ENCODE data around the gene PARD3.

Gene PARD3

DNA sequence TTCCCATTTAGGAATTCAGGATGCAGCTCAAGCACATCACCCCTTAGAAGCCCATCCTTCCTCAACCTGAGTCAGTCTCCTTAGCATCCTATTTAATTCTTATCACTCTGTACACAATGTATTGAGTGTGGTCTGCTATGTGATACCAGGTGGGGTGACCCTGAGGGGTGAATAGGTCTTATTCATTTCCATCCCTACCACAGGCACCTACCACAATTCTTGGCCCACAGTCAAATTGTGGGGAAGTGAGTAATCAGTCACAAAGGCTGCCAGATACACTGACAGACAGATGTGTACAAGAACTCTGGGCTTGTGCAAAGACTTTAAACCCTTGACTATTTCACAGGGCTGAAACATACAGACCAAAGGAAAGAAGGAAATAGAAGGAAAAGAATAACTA, 560.5 kb downstream of the PARD3 start:
- peak in 2 of 3 donors; percentile 4 to 5 for DNase-seq (ENCODE audit: low read depth in 3 of 3)

DNA sequence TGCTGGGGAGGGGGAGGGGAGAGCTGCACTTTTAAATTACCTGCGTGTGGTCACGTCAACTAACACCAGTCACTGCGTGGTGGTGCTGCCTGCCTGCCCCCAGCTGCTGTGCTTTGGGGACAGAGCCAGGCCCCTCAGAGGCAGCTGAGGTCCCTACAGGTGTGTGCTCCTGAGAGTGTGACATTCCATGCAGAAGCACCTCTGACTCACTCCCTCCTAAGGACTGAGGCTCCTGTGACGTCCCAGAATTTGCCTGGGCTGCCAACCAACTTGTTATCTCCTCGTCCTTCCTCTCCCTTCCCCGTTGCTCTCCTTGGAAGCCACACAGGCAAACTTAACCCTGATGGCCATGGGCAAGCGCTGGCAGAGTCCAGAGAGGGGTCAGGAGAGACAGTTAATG, 563.0 kb downstream of the PARD3 start:
- no peak for DNase-seq (ENCODE audit: low read depth in 3 of 3)

DNA sequence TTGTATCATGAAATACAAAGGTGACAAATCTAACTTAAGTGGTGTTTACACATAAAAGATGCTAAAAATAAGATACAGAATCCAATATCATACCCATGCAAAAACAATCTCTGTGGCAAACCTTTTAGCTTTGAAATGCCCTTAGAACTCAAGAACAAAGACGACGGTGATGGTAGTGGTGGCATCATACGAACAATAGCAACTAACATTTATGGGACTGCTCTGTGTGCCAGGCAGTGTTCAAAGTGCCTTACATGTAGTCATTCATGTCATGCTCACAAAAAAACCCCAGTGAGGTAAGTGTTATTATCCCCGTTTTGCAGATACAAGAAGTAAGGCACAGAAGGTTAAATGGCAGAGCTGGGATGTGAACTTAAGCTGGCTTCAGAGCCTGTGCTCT, 563.9 kb downstream of the PARD3 start:
- no peak for DNase-seq (ENCODE audit: low read depth in 3 of 3)

DNA sequence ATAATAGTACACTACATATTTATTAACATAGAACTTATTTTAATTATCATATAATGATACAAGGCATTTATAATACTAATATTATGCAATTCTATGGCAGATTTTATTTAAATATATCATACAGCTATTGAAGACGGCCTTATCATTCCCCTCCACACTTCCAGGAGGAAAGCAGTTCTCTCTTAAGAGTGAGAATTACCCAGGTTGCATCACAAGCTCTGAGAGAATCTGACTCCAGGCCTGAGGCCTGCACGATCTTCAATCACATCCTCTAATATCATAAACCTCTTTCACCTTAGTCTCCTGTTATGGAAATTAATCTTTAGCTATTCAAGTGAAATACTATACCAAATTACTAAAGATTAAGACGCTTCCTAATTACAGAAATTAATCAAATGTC, 564.4 kb downstream of the PARD3 start:
- DNase-seq (ENCODE audit: low read depth in 3 of 3): no peak

DNA sequence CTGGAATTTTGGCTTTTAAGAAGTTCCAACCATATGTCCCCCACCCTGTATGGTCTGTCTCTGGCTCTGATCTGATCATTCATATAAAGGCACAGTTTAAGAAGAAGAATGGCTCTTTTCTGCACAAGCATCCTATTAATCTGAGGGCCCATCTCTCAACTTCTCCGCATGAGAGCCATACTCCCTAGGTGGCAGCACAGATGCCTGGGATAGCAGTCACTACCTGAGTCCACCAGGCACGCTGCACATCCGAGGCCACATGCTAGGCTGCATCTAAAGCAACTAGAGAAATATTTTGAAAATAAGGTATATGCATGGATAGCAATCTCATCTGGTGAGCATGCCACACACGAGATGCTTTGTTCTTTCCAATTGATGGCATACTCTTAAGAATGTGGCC, 565.5 kb downstream of the PARD3 start:
- DNase-seq (ENCODE audit: low read depth in 3 of 3): no peak

DNA sequence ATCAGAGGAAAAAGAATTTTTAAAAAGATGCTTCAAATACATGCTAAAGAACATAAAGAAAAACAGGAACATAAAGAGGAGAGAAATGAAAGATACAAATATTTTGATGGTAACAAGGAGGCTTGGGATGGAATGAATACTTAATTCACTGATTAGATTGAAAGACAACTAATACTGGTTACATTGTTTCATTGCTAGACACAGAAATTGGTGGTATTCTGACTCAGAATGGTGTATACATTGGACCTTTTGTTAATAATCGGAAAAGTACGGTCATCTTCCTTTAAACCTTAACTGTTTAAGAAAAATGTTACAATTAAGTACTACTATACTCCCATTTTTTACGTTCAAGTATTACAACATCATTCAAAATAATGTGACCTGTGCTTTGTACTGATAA, 567.5 kb downstream of the PARD3 start:
- no peak for DNase-seq (ENCODE audit: low read depth in 3 of 3)

DNA sequence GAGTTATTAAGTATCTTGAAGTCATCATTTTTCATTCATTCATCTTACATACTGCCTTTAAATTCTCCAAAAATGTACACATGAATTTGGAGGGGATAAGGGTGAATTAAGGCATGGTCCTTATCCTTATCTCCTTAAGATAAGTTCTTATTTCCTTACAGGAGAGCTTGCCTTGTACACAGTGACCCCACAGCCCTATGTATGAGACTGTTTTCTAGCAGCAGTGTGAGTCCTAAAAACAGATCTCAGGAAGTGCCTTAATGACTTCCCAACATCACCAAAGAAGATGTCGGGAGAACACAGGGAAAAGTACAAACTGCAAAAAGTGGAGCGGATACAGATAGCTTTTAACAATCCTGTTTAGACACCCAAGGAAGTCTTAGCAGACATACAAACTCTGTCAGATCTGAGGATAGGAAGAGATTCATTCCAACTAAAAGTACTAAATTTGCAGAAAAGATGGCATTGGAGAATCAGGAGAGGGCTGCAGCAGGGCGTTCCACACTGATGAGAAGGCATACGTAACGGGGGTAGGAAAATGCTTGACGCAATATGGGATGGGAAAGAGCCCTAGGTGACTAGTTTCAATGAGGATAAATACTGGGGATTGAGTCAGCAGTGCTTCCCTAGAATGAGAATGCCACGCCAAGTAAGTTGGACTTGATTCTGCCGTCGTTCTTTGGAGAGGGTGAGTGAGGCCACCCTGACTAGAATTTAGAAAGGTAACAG, 570.2 kb downstream of the PARD3 start:
- no peak for DNase-seq (ENCODE audit: low read depth in 3 of 3)

DNA sequence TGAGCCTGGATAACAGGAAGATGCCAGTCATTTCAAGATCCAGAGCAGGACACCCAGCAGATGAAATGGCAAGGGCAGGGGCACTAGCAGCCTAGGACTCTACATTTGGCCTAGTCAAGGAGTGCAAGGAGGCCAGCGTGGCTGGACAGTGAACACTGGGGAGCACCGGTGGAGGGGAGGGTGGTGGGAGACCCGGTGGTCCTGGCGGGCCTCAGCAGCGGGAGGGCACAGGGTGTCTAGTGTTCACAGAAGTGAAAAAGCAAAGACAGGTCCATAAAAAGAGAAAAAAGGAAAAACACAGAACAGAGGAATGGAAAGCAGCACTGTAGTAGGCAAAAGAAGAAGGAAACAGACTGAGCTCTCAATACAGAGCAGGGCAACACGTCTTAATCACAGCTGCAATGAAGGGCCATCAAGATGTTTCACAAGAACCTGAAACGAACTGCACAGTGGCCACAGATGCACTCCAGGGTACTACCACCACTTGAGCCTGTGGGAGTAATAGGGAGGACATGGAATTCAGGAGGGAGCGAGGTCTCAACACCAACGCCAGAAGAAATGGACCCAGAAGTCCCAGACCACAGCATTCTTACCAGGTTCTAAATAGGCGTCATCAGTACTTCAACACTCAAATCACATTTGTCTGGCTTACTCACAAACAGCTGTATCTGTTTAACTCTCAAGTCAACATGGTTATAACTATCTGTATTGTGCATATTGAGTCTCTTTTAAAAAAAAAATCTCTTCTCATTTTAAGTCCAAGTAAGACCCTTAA, 573.7 kb downstream of the PARD3 start:
- DNase-seq (ENCODE audit: low read depth in 3 of 3): no peak

DNA sequence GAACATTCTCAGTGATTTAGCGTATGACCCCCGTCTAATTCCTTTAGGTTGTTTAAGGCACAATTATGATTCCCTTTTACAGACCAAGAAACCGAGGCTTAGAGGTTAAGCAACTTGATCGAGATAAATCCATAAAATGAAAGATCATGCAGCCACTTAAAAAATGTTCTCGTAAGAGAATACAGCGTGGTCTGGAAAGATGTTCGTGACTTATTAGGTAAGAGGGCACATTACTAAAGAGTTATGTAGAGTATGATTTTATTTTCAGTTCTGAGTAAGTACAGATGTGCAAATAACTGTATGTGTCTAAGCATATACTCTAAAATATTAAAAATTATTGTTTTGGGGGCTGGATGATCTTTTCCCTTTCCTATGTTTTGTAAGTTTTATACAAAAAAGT, 575.1 kb downstream of the PARD3 start:
- DNase-seq (ENCODE audit: low read depth in 3 of 3): no peak

DNA sequence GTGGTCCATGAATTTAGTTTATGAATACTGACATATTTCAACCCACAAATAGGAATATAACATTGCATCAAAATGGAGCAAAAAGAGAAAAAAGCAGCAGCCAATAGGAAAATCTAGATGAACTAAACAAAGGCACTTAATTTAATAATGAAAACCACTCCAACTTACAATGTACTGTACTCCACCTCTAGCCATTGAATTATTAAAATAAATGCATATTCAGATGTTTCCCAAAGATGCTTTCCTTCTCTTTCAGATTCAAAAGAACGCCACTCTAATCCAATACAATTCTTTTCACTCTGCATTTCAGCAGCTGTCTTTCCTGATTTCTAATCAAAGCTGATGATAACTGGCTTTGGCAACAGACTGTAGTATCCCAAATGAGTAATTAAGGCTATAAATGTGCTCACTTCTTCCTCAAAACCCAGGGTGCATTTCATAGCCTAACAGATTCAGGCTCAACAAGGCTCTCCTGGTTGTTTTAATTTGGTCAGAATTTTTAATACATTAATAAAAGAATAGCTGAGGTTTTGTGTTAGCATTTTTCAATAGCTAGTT, 577.1 kb downstream of the PARD3 start:
- DNase-seq (ENCODE audit: low read depth in 3 of 3): no peak

DNA sequence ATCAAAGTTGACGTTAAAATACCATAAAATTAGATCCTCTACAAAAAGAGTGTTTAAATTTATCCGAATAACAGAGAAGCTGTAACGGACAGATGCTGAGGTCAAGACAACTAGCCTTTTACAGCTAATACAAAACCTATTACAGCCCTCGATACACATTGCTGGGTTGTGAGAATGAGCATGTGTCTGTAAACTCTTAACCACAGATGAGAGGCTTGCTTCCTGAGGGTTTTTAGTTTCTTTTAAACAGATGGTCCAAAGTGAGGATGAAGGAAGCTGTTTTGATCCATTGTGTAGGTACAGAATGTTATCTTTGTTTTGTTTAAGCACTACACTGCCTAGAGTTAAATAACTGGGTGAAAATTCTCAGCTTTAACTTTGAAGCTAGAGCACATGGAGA, 578.2 kb downstream of the PARD3 start:
- DNase-seq (ENCODE audit: low read depth in 3 of 3): no peak

DNA sequence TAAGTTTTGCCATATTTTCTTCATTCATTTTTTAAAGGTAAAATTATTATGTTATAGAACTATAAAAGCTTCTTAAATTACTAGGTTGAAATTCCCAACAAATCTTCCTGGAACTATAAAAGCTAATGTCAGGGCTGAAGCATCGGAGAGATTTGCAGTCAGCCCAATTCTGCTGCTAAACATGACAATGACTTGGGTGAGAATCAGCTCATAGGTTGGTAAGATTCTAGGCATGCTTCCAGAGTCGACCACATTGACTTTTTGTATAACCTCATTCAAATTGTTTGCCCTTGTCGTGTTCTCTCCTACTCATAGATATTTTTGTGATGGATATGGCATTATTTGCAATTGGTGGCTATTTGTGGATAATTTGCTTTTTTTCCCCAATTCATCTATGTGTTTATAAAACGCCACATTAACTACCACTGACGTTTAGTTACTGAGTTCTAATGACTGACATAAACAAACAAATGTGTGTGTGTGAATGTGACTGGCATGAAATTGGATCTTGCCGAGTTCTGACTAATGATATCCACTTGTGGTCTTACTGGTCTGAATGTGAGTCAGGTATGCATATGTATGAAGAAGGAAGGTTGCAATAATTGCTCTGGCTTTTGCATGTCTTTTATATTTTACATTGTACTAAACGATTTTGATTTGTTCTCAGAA, 579.8 kb downstream of the PARD3 start:
- no peak for DNase-seq (ENCODE audit: low read depth in 3 of 3)

DNA sequence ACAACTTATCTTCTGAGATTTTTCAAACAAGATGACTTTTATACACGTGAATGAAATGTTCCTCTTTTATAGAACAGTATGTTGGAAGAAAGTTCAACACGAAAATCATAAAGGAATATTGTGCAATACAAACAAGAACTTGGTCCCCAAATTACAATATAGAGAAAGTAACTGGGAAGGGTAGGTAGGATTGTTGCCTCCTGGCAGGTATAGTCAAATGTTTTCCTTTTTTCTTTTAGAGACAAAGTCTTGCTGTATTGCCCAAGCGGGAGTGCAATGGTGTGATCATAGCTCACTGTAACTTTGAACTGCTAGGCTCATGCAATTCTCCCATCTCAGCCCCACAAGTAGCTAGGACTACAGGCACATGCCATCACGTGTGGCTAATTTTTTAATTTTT, 582.6 kb downstream of the PARD3 start:
- no peak for DNase-seq (ENCODE audit: low read depth in 3 of 3)

DNA sequence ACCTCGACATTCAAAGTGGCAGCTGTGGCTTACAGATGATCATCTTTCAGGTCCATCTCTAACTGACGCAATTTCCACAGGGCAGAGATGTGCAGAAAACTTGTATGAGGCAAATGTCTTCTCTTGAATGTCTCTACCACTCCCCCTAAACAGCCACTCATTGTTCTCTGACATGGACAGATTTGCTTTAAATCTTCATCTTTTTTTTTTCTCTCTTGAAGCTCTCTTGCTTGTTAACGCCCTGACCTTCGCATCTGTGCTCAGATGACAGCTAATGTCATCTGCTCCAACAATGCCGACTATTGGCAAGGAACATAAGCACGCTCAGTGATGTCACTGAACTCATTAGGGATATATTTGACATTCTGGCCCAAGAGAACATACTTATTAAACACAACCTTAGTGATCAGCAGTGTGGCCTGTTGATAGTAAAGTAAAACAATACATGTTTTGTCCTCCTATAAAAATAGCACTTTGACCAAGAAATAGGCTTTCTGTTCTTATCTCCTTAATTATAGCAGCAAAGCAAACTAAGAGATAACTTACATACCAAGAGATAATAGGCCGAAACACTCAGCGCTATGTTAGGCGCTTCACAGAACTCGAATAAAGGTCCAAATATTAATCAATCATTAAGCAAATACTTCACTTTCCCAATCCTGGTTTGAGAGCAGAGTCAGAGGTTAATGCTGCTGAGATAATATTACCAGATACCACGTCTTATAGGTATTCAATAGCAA, 583.5 kb downstream of the PARD3 start:
- no peak for DNase-seq (ENCODE audit: low read depth in 3 of 3)

DNA sequence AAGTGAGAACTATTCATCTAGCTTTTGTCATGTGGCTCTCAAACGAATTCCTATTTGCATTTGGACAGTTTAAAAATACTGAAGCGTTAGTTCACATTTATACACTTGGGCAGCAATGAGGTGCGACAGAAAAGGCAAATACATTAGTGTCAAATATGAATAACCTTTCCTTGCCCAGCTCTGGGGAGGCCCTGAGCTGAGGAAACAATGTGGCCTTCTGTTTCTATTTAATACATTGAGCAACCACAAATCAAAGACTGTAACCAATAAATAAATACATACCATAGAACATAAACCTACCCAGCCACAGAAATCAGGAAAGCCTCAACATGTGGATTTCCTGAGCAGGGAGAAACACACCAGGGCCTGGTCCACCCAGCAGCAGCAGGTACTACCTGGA, 585.2 kb downstream of the PARD3 start:
- no peak for DNase-seq (ENCODE audit: low read depth in 3 of 3)

DNA sequence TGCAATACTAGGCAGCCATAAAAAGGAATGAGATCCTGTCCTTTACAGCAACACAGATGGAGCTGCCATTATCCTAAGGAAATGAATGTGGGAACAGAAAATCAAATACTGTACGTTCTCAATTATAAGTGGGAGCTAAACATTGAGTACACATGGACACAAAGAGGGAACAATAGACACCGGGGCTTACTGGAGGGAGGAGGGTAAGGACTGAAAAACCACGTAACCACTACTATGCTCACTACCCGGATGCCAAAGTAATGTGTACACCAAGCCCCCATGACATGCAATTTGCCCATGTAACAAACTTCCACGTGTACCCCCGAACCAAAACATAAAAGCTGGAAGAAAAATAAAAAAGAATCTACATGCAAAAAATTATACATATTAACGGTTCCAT, 587.0 kb downstream of the PARD3 start:
- DNase-seq (ENCODE audit: low read depth in 3 of 3): no peak

DNA sequence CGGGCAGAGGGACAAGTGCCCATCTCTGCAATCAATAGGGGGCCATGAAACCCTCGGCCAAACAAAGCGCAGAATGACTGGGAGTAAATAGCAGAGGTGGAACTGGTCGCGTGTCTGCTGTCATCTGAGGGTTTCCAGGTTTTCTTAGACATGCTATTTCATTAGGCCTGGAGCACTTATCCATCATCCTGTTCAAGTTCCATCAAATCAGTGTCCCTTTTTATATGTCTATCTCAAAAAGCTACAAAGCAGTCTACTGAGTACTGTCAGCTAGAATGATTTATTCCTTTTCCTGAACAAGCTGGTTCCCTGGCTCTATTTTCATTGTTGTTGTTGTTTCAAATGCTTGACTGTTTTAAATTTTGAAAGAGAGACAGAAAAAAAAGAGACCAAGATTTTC, 590.5 kb downstream of the PARD3 start:
- no peak for DNase-seq (ENCODE audit: low read depth in 3 of 3)

DNA sequence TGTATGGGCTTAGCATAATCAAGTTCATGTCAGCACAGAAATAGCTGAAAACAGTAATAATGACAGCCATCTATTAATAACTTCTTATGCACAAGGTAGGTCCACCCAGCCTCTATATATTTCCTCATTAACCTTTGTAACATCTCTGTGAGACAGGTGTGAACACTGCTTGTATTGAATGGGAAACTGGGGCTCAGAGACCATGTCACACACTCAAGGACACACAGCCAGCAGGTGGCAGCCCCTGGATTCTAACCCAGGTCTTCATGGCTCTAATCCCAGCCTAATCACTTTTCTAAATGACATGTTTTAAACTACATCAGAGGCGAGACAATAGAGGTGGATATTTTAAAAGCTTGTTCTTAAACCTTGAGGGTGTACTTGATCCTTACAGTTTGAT, 591.4 kb downstream of the PARD3 start:
- DNase-seq (ENCODE audit: low read depth in 3 of 3): no peak

DNA sequence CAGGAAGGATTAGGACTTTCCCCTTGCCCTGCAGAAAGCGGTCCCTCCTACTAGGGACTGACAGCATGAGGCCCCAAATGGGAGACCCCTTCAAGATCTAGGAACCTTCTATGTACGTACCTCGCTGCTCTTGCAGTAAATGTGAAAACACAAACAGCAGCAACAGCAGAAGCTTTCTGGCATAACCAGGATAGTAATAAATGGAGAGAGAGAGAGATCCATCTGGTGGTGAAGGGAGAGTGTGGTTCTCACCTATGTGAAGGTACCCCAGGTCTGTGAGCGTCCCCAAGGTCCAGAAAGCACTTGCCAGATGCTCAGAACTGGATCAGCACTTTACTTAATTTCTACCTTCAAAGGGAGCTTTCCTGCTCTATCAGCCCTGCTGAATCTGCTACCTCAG, 592.7 kb downstream of the PARD3 start:
- DNase-seq (ENCODE audit: low read depth in 3 of 3): no peak

DNA sequence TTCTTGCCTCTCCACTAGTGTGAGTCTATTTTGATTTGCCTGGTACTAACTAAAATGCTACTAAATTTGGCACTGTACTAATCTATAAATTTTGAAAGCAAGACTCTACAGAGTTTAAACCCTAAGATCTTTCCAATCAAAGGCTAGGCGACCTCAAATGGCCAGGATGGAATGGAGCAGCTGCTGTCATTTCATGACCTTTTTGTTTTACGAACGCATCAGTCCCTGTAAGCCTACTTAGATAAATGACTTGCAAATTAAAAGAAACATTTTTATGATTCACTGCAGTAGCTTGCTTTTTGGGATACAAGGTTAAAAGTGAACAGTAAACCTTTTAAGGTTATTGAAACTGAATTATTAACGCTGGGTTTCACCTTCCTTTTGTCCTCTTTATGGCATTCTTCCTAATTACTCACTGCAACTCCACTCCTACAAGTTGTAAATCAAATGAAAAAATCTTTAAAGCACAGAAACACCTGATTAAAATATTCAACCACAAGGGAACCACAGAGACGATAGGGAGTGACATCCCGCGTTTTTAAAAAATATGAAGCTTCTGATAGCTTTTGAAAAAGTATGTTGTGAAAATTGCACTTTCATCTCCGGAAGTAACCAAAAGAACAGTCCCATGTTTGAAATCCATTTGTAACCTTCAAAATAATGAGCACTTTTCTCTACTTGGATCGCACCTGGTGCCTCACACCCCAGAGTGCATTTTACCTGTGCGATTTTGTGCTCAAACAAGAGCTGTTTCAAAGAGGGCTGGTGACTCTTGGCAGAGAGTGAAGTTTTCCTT, 595.1 kb downstream of the PARD3 start:
- DNase-seq (ENCODE audit: low read depth in 3 of 3): no peak

DNA sequence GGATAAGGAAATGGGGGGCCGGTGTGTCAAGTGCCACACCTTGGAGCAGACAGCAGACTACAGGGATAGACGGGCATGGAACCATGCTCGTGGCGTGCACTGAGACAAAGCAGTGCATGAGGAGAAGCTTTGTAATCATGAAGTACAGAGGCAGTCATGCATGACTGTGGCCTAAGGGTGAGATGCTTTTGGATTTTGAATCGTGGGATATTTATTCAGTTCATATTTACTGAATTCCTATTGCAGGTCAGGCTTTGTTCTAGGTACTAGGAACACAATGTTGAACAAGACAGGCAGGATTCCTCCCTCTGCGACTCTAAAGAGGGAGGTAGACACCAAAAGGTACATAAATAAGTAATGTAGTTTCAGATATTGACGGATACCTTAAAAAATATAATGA, 597.6 kb downstream of the PARD3 start:
- DNase-seq (ENCODE audit: low read depth in 3 of 3): no peak

Measured in stimulated activated CD4-positive, alpha-beta T cell treated with anti-CD3 and anti-CD28 coated beads, TNF-alpha, amount 100 ng/mL, for 48 hours (primary cell).